ENCODE measurements around the gene OR10D3.

OR10D3 gene

DNA sequence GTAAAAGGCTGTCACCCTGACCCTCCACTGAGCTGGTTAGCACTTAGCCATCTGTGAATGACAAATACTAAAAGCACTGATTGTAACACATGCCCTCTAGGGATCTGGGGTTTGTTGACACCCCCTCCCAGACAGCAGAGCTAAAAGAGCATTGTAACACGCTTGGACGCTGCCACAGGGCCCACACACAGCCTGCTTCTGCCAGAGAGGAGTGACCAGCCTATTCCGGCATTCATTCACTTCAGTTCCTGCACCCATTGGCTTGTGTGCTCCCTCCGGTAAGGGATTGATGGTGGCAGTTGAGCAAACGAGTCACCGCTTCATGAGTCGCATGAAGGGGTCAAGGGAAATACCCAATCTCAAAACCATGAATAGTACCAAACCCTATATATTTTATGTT, 15.8 kb downstream of the OR10D3 start:
- Histone ChIP-seq H3K9me2 (replicated peaks; ENCODE audit: low read depth, low read length) (no peaks in the 10 kb centered on the region), H3K9ac (ENCODE audit: low read depth, low read length, poor library complexity, severe bottlenecking) (no peak overlapping the region), H3K4me2 (ENCODE audit: low read depth, low read length, poor library complexity, severe bottlenecking) (no peak overlapping the region), H4K20me1 (ENCODE audit: insufficient read depth, low read length, poor library complexity, severe bottlenecking) (no peaks in the 10 kb centered on the region), H3K79me2 (ENCODE audit: insufficient read depth, low read length) (no peaks in the 10 kb centered on the region), H3K27me3 (ENCODE audit: insufficient read depth, low read length, poor library complexity, severe bottlenecking) (no peaks in the 10 kb centered on the region), H3F3A (ENCODE audit: low read depth) (no peaks in the 10 kb centered on the region), H2AFZ (ENCODE audit: low read length) (no peak overlapping the region), H3K9me3 (ENCODE audit: insufficient read depth, low read depth, low read length) (no peaks in the 10 kb centered on the region), H3K4me3 (ENCODE audit: low read length, poor library complexity, severe bottlenecking) (no peak overlapping the region), H3K4me1 (ENCODE audit: insufficient read depth, low read length, poor library complexity, severe bottlenecking) (no peaks in the 10 kb centered on the region), H3K36me3 (ENCODE audit: insufficient read depth, low read length) (no peaks in the 10 kb centered on the region)
- TF ChIP-seq, protein P1, sequence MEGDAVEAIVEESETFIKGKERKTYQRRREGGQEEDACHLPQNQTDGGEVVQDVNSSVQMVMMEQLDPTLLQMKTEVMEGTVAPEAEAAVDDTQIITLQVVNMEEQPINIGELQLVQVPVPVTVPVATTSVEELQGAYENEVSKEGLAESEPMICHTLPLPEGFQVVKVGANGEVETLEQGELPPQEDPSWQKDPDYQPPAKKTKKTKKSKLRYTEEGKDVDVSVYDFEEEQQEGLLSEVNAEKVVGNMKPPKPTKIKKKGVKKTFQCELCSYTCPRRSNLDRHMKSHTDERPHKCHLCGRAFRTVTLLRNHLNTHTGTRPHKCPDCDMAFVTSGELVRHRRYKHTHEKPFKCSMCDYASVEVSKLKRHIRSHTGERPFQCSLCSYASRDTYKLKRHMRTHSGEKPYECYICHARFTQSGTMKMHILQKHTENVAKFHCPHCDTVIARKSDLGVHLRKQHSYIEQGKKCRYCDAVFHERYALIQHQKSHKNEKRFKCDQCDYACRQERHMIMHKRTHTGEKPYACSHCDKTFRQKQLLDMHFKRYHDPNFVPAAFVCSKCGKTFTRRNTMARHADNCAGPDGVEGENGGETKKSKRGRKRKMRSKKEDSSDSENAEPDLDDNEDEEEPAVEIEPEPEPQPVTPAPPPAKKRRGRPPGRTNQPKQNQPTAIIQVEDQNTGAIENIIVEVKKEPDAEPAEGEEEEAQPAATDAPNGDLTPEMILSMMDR (conservative IDR thresholded peaks at IDR 0.05; ENCODE audit: low read length): no peak
- TF ChIP-seq EZH2phosphoT487 (IDR thresholded peaks at IDR 0.05; ENCODE audit: borderline replicate concordance): no peak

DNA sequence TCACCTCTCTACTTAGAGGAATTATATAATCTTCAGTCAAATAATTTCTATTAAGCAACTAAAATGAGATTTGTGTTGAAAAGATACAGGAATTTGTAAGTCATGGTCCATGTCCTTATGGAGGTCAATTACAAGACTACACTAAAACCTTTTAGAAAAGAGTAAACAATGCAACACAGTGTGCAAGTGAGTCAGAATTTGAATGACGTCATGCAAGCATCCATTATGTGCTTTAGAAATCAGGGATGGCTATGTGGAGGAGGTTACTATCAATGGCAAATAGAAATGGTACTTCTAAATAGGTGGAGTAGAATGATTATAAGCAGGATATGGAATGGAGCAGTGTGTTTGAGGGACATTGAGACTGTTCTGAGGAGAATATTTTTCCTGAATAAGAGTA, 16.6 kb downstream of the OR10D3 start:
- H3K4me1 ChIP-seq (ENCODE audit: insufficient read depth, low read length, poor library complexity, severe bottlenecking): no peaks in the 10 kb centered on the region
- no peak overlapping the region for H3K4me2 ChIP-seq (ENCODE audit: low read depth, low read length, poor library complexity, severe bottlenecking)
- H3F3A ChIP-seq (ENCODE audit: low read depth): no peaks in the 10 kb centered on the region
- H2AFZ ChIP-seq (ENCODE audit: low read length): no peak overlapping the region
- no peaks in the 10 kb centered on the region for H3K27me3 ChIP-seq (ENCODE audit: insufficient read depth, low read length, poor library complexity, severe bottlenecking)
- H3K36me3 ChIP-seq (ENCODE audit: insufficient read depth, low read length): no peaks in the 10 kb centered on the region
- TF ChIP-seq, protein P1 (conservative IDR thresholded peaks at IDR 0.05; ENCODE audit: low read length): no peak
- TF ChIP-seq EZH2phosphoT487 (IDR thresholded peaks at IDR 0.05; ENCODE audit: borderline replicate concordance): no peak
- no peak overlapping the region for H3K4me3 ChIP-seq (ENCODE audit: low read length, poor library complexity, severe bottlenecking)
- no peaks in the 10 kb centered on the region for H3K9me2 ChIP-seq (replicated peaks; ENCODE audit: low read depth, low read length)
- H3K79me2 ChIP-seq (ENCODE audit: insufficient read depth, low read length): no peaks in the 10 kb centered on the region
- H3K9me3 ChIP-seq (ENCODE audit: insufficient read depth, low read depth, low read length): no peaks in the 10 kb centered on the region
- no peaks in the 10 kb centered on the region for H4K20me1 ChIP-seq (ENCODE audit: insufficient read depth, low read length, poor library complexity, severe bottlenecking)
- no peak overlapping the region for H3K9ac ChIP-seq (ENCODE audit: low read depth, low read length, poor library complexity, severe bottlenecking)

DNA sequence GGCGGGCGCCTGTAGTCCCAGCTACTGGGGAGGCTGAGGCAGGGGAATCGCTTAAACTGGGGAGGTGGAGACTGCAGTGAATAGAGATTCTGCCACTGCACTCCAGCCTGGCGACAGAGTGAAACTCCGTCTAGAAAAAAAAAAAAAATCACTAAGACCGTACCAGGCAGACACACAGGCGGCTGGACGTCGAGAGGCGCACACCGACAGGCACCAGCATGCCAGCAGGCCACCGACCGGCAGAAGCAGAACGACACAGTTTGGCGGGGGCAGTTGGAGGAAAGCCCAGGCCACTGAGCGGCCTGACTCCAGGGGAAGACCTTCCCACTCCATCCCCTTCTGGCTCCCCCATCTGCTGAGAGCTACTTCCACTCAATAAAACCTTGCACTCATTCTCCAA, 17.5 kb downstream of the OR10D3 start:
- Histone ChIP-seq H3K79me2 (ENCODE audit: insufficient read depth, low read length) (no peaks in the 10 kb centered on the region), H3K9me3 (ENCODE audit: insufficient read depth, low read depth, low read length) (no peaks in the 10 kb centered on the region), H3K9ac (ENCODE audit: low read depth, low read length, poor library complexity, severe bottlenecking) (no peak overlapping the region), H4K20me1 (ENCODE audit: insufficient read depth, low read length, poor library complexity, severe bottlenecking) (no peaks in the 10 kb centered on the region), H3K4me3 (ENCODE audit: low read length, poor library complexity, severe bottlenecking) (no peak overlapping the region), H3K9me2 (replicated peaks; ENCODE audit: low read depth, low read length) (no peaks in the 10 kb centered on the region), H3K36me3 (ENCODE audit: insufficient read depth, low read length) (no peaks in the 10 kb centered on the region), H2AFZ (ENCODE audit: low read length) (no peak overlapping the region), H3K4me1 (ENCODE audit: insufficient read depth, low read length, poor library complexity, severe bottlenecking) (no peaks in the 10 kb centered on the region), H3F3A (ENCODE audit: low read depth) (no peaks in the 10 kb centered on the region), H3K4me2 (ENCODE audit: low read depth, low read length, poor library complexity, severe bottlenecking) (no peak overlapping the region), H3K27me3 (ENCODE audit: insufficient read depth, low read length, poor library complexity, severe bottlenecking) (no peaks in the 10 kb centered on the region)
- no peak for TF ChIP-seq EZH2phosphoT487 (IDR thresholded peaks at IDR 0.05; ENCODE audit: borderline replicate concordance)
- TF ChIP-seq, protein P1 (conservative IDR thresholded peaks at IDR 0.05; ENCODE audit: low read length): no peak
